Measurements from ENCODE around the gene TRIM69.
"Not testable (repeated sequence)": the region's sequence is repeated elsewhere in the genome, so short reads cannot be mapped to it uniquely, and the experiment has no call there.

TRIM69 gene

GRCh38 chr15:44715797-44716334 lies 20.5 kb upstream of the TRIM69 start:
- no peak for DNase-seq (ENCODE audit: low spot score)

GRCh38 chr15:44716983-44717602 lies 19.2 kb upstream of the TRIM69 start:
- DNase-seq (ENCODE audit: low spot score) = no peak

DNA sequence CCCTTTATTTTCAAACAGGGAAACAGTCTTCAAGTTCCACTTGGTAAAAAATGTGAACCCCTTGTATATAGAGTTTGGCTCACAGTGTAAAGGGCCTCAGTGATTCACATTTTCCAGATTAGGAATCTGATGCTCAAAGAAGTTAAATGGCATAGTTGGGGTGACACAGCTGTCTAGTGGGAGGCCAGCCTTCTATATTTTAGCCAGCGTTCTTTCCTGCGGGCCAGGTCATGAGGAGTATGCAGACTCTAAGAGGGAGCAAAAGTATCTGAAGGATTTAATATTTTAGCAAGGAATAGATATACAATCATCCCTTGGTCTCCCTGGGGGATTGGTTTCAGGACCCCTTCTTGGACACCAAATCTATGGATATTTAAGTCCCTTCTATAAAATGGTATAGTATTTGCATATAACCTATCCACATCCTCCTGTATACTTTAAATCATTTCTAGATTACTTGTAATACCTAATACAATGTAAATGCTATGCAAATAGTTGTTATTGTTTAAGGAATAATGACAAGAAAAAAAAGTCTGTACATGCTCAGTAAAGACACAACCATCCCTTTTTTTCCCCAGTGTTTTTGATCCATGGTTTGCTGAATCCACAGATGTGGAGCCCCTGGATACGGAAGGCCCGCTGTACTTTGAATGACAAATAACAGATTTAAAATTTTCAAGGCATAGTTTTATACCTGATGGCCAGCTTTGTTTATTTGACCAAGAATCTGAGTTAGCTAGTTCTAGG lies 18.0 kb upstream of the TRIM69 start:
- DNase-seq (ENCODE audit: low spot score) = no peak

DNA sequence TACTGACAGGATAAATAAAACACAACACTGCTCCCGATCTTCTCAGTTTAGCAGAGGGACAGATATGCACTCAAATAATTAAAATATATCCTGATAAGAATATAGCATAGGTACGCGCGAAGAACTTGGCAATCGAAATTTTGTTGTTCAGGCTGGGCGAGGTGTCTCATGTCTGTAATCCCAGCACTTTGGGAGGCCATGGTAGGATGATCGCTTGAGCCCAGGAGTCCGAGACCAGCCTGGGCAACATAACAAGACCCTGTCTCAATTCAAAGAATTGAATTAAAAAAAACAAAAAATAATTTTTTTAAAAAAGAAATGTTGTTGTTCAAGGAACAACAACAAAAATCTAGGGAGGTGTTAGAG lies 17.4 kb upstream of the TRIM69 start:
- no peak for DNase-seq (ENCODE audit: low spot score)

DNA sequence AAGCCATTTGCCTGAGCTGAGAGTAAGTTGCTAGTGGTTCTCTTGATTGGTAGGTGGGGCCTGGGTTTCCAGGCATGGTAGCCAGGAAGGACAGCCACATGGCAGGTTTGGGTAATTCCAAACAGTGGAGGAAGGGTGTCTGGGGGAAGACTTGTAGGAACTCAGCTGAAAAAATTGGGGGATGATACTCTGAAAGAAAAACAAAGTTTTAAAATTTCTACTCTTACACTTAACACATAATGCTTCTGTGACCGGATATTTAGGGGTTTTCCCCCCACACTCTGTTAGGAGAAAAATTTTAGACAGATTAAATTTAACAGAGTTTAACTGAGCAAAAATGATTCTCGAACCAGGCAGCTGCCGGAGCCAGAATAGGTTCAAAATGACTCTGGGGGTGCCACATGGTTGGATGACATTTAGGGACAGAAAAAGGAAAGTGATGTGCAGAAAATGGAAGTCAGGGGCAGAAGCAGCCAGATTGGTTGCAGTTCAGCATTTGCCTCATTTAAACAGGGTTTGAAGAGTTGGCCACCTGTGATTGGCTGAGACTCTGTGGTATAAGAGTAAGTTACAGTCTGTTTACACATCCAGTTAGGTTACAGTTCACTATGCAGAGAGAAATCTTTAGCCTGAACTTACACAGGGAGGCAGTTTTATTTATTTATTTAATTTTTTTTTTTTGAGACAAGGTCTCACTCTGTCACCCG lies 16.9 kb upstream of the TRIM69 start:
- peak; percentile 66 for DNase-seq (ENCODE audit: low spot score)

DNA sequence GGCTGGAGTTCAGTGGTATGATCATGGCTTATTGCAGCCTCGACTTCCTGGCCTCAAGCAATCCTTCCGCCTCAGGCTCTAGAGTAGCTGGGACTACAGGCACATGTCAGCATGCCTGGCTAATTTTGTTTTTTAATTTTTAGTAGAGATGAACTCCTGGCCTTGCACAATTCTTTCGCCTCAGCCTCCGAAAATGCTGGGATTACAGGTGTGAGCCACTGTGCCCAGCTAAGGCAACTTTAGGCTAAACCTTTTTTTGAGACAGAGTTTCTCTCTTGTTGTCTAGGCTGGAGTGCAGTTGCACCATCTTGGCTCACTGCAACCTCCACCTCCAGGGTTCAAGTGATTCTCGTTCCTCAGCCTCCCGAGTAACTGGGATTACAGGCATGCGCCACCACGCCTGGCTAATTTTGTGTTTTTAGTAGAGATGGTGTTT lies 16.3 kb upstream of the TRIM69 start:
- not testable (repeated sequence) for DNase-seq (ENCODE audit: low spot score)

GRCh38 chr15:44720460-44721176 lies 15.7 kb upstream of the TRIM69 start:
- DNase-seq (ENCODE audit: low spot score) = no peak

- DNase-seq (ENCODE audit: low spot score) = no peak
These were observed 14.3 kb upstream of the TRIM69 start for GRCh38 chr15:44722011-44722410.

GRCh38 chr15:44726136-44726535 lies 10.2 kb upstream of the TRIM69 start:
- DNase-seq (ENCODE audit: low spot score) = no peak

GRCh38 chr15:44726568-44727484 lies 9.5 kb upstream of the TRIM69 start:
- DNase-seq (ENCODE audit: low spot score) = peak; percentile 91

DNA sequence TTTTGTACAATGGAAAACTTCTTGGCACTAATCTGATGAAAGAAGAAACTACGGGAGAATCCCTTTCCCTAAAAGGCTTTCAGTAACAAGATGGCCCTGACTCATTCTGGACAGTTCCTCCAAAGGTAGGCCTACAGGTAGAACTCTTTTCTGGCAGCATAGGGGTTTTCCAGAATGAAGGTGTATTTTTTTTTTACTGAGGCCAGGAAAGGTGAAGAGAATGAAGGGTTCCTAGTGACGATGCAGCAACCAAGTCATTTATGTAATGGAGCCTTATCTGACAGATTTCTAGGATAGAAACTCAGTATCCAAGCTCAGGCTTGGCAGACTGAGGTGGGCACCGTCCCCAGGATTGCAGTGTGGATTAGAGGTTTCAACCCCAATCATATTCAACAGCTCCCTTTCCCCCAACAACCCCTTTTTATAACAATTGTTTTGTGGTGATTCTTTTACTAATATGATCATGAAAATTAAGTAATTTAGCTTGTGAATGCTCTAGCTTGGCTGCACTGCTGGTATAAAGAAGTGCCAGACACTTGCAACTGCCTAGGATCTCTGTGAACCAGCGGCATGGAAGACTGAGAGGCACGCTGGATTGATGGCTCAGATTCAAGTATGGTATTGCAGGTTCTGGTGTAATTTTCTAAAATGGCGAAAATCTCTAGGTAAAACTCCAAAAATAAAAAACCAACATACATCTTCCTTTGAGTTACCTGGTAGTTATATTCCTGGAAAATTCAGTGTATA lies 8.7 kb upstream of the TRIM69 start:
- peak; percentile 43 for DNase-seq (ENCODE audit: low spot score)

GRCh38 chr15:44728232-44728575 lies 8.1 kb upstream of the TRIM69 start:
- DNase-seq (ENCODE audit: low spot score) = not testable (repeated sequence)

DNA sequence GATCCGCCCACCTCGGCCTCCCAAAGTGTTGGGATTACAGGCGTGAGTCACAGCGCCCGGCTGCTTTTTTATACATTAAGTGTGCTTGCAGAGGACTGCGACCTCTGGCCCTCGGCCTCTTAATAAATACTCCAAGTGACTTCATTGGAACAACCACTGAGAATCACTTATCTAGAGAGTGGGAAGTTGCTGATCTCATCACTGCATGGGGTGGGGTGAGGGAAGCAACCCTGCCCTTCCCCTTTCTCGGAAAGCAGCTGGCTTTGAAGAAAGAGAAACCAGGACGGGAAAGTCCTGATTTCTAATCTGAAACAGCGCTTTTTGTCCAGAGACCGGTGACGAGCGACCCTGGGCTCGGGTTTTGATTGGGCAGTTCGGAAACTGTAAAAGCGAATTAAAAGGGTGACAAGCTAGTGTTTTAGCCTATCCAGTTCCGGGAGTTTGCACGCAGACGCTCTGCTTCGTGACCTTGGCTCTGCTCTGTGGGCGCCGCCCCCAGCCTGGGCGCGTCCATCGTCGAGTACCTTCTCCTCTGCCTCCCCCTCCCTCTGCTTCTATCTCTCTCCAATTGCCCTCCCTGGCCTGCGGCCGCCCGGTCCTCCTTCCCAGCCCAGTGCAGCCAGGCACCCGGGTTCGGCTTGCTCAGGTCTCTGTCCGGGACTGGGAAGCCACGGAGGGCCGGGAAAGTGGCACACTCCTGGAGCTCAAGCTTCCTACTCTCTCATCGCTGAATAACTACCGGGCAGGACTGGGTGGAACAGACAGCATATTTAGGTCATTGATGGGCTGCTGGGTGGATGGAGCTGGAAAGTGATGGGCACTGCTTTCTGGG lies 7.5 kb upstream of the TRIM69 start:
- peak; percentile 99 for DNase-seq (ENCODE audit: low spot score)

DNA sequence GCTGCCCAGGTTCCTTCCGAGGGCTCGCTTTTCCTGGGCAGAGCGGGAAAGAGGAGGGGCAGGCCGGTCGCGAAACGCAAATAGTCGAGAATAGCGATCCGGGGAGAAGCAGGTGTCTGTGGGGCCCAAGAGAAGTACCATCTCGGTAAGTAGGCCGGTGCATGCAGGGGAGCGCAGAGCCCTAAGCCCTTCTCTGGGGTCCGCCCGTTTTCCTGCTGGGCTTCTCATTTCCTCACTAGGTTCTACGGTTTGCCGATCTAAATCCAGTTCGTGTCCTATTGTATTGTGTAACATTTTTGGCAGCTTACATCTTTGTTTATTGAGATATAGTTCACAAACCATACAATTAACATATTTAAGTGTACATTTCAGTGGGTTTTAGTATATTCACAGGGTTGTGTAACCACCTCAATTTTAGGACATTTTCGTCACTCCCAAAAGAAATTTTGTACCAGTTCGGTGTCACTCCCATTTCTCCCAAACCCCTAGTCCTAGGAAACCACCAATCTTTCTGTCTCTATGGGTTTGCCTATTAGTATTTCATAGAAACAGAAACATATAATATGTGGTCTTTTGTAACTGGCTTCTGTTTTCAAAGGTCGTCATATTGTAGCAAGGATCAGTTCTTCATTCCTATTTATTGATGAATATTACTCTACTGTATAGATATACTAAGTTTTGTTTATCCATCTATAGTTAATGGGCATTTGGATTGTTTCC lies 6.8 kb upstream of the TRIM69 start:
- peak; percentile 48 for DNase-seq (ENCODE audit: low spot score)

GRCh38 chr15:44734839-44735481 lies 1.4 kb upstream of the TRIM69 start:
- no peak for DNase-seq (ENCODE audit: low spot score)

DNA sequence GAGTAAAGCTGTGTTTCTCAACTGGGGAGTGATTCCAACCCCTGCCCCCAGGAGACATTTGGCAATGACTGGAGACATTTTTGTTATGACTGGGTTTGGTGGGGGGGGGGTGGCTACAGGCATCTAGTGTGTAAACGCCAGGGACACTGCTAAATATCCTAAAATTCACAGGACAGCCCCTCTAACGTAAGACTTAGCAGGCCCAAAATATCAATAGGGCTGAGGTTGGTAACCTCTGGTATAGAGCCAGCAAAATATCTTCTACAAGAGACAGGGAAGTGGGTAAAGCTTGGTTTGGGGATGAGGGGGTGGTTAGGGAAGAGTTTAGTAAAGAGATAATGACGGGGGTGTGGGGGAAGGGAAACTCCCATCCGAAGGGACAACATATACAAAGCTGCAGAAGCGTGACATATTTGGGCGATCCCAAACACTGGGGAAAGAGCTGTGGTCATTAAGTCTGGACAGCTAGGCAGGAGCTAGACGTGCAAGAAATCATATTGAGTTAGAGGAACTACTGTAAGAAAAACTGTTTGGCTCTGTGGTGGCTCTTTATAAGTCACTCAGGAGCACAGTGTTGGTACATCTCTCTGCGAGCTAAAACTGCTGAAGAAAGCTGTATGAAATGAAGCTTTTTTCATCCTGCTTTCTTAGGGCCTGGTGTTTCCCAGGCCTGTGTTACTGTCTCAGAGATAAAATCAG lies 697 bp upstream of the TRIM69 start:
- no peak for DNase-seq (ENCODE audit: low spot score)

DNA sequence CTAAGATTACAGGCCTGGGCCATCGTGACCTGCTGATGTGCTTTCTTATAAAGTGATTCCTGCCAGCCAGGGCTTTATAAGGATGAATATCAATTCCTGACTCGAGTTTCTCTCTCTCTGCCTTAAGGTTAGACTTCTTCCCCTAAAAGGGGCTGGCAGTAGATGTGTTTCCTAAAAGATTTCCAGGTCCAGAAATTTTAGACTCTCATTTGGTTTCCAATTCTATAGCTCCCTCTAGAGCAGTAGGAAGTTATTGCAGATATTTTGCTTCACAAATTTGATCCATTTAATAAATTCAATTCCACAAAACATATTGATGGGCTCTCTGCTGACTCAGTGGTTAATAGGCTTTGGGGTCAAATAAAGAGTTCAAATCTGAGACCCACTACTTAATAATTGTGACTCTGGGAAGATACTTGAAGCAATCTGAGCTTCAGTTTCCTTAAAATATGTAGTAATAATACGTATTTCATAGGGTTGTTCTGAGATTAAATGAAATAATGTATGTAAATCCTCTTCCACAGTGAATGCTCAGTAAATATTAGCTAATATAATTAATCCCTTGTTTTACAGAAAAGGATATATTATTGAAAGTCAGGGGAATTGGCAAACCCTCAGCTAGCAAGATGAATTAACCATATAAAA lies 2.1 kb downstream of the TRIM69 start:
- DNase-seq (ENCODE audit: low spot score) = peak; percentile 65
